ENCODE measurements around the gene WWP2.
"Not testable (repeated sequence)": the region's sequence is repeated elsewhere in the genome, so short reads cannot be mapped to it uniquely, and the experiment has no call there.

The WWP2 gene

GRCh38 chr16:69952572-69953355 lies 190.6 kb downstream of the WWP2 start:
- H3K9ac ChIP-seq; H3K27ac ChIP-seq; H3K4me2 ChIP-seq; H3K9me3 ChIP-seq (replicated peaks in 1 of 11); H3K27me3 ChIP-seq; H3K4me1 ChIP-seq; H3K4me3 ChIP-seq; H4K20me1 ChIP-seq; H3K36me3 ChIP-seq: not testable (repeated sequence)

- H4K20me1 ChIP-seq; H3K9me3 ChIP-seq (replicated peaks in 1 of 11); H3K27ac ChIP-seq; H3K9ac ChIP-seq; H3K36me3 ChIP-seq; H3K4me2 ChIP-seq; H3K27me3 ChIP-seq; H3K4me1 ChIP-seq; H3K4me3 ChIP-seq: not testable (repeated sequence)
Measured at GRCh38 chr16:69954241-69954640, 192.1 kb downstream of the WWP2 start.

GRCh38 chr16:69963312-69963711 lies 201.2 kb downstream of the WWP2 start:
- H3K36me3 ChIP-seq; H3K4me2 ChIP-seq; H3K4me1 ChIP-seq; H3K4me3 ChIP-seq; H3K9me3 ChIP-seq (replicated peaks in 1 of 11); H3K27ac ChIP-seq; H3K9ac ChIP-seq; H4K20me1 ChIP-seq: not testable (repeated sequence)
- H3K27me3 ChIP-seq = peaks cover 6 to 20% (median 16%) of the 10 kb centered on the region in 11 experiments; a peak in 20 of 22 replicates

- not testable (repeated sequence) for H3K36me3 ChIP-seq; H4K20me1 ChIP-seq; H3K4me3 ChIP-seq; H3K4me1 ChIP-seq; H3K9ac ChIP-seq; H3K4me2 ChIP-seq; H3K9me3 ChIP-seq (replicated peaks in 1 of 11); H3K27ac ChIP-seq
- peaks cover 6 to 20% (median 16%) of the 10 kb centered on the region in 11 experiments; a peak in 20 of 22 replicates for H3K27me3 ChIP-seq
Measured at GRCh38 chr16:69964960-69965660, 203.0 kb downstream of the WWP2 start.

GRCh38 chr16:69965661-69966054 lies 203.5 kb downstream of the WWP2 start:
- H3K27ac ChIP-seq; H4K20me1 ChIP-seq; H3K4me3 ChIP-seq; H3K9ac ChIP-seq; H3K36me3 ChIP-seq; H3K4me1 ChIP-seq; H3K9me3 ChIP-seq (replicated peaks in 1 of 11); H3K4me2 ChIP-seq: not testable (repeated sequence)
- H3K27me3 ChIP-seq = peaks cover 6 to 20% (median 16%) of the 10 kb centered on the region in 11 experiments; a peak in 20 of 22 replicates

- not testable (repeated sequence) for H3K4me1 ChIP-seq; H4K20me1 ChIP-seq; H3K4me3 ChIP-seq; H3K4me2 ChIP-seq; H3K27ac ChIP-seq; H3K36me3 ChIP-seq; H3K9me3 ChIP-seq (replicated peaks in 1 of 11); H3K9ac ChIP-seq
- peaks cover 6 to 20% (median 16%) of the 10 kb centered on the region in 11 experiments; a peak in 20 of 22 replicates for H3K27me3 ChIP-seq
Measured at GRCh38 chr16:69967688-69968087, 205.6 kb downstream of the WWP2 start.

- H3K4me2 ChIP-seq; H3K9me3 ChIP-seq (replicated peaks in 1 of 11); H3K4me1 ChIP-seq; H3K36me3 ChIP-seq; H3K27ac ChIP-seq; H4K20me1 ChIP-seq; H3K4me3 ChIP-seq; H3K9ac ChIP-seq: not testable (repeated sequence)
- peaks cover 6 to 20% (median 16%) of the 10 kb centered on the region in 11 experiments; a peak in 20 of 22 replicates for H3K27me3 ChIP-seq
Measured at GRCh38 chr16:69968125-69968524, 206.0 kb downstream of the WWP2 start.

GRCh38 chr16:69969657-69970056 lies 207.5 kb downstream of the WWP2 start:
- H3K27ac ChIP-seq; H3K9ac ChIP-seq; H3K4me3 ChIP-seq; H4K20me1 ChIP-seq; H3K4me2 ChIP-seq; H3K9me3 ChIP-seq (replicated peaks in 1 of 11); H3K36me3 ChIP-seq; H3K4me1 ChIP-seq: not testable (repeated sequence)
- H3K27me3 ChIP-seq = peaks cover 6 to 19% (median 16%) of the 10 kb centered on the region in 11 experiments; a peak in 20 of 22 replicates

GRCh38 chr16:69972120-69972519 lies 210.0 kb downstream of the WWP2 start:
- not testable (repeated sequence) for H3K27ac ChIP-seq; H3K9ac ChIP-seq; H3K4me1 ChIP-seq; H3K9me3 ChIP-seq (replicated peaks in 1 of 11); H4K20me1 ChIP-seq; H3K4me2 ChIP-seq; H3K4me3 ChIP-seq; H3K36me3 ChIP-seq; H3K27me3 ChIP-seq

GRCh38 chr16:69972935-69973334 lies 210.8 kb downstream of the WWP2 start:
- not testable (repeated sequence) for H3K36me3 ChIP-seq

GRCh38 chr16:69985196-69985595 lies 223.1 kb downstream of the WWP2 start:
- not testable (repeated sequence) for H3K27ac ChIP-seq; H3K4me2 ChIP-seq; H3K9me3 ChIP-seq (replicated peaks in 1 of 11); H3K27me3 ChIP-seq; H3K9ac ChIP-seq; H4K20me1 ChIP-seq; H3K4me1 ChIP-seq; H3K4me3 ChIP-seq
- peaks cover 0 to 17% (median 3%) of the 10 kb centered on the region in 11 experiments; a peak in 7 of 22 replicates for H3K36me3 ChIP-seq

More at GRCh38 chr16:69972935-69973334, 210.8 kb downstream of the WWP2 start:
- H3K4me2 ChIP-seq; H3K9me3 ChIP-seq (replicated peaks in 1 of 11); H3K9ac ChIP-seq; H3K4me1 ChIP-seq; H3K4me3 ChIP-seq; H3K27ac ChIP-seq; H4K20me1 ChIP-seq; H3K27me3 ChIP-seq: not testable (repeated sequence)

Data from BLaER1 treated with 17β-estradiol and CSF1 and Interleukin-3, amounts not matched to agents 10 nM and 100 nM (cell line).